H1 (cell line): ENCODE data around the gene TDG. TPM values are rescaled to one million over a fixed set of nuclear protein-coding genes. Genes with fewer than 3 reads are reported as not detected.

Source experiments
- BACH1 ChIP-seq: IDR thresholded peaks from 2 replicates; pipeline ENCODE4 v1.6.1; 2012; ENCODE audit warnings: low read length, improper control_type of control experiment
- CBX5 ChIP-seq: fragments of 300-800, 300-1000 bp; sonication (generic); IDR thresholded peaks from 2 replicates; pipeline ENCODE4 v1.7.1; 2016; ENCODE audit warnings: antibody characterized with exemption, low read length, low read depth
- CBX8 ChIP-seq: fragments of 300-800, 300-1000 bp; sonication (generic); IDR thresholded peaks from 2 replicates; pipeline ENCODE4 v1.7.1; 2016; ENCODE audit warnings: low read depth, low read length, borderline replicate concordance
- CREB1 ChIP-seq: IDR thresholded peaks from 2 replicates; pipeline ENCODE4 v1.6.1; 2012; ENCODE audit warnings: inconsistent platforms
- CTBP2 ChIP-seq: IDR thresholded peaks from 2 replicates; pipeline ENCODE4 v1.7.0; 2011; ENCODE audit warnings: borderline replicate concordance, mild to moderate bottlenecking, moderate library complexity, mixed read lengths, low read length; ENCODE audit not compliant: insufficient read depth, insufficient read length
- EGR1 ChIP-seq: IDR thresholded peaks from 2 replicates; pipeline ENCODE4 v1.6.1; 2011; ENCODE audit warnings: low read depth, low read length, borderline replicate concordance
- FOSL1 ChIP-seq: IDR thresholded peaks from 2 replicates; pipeline ENCODE4 v1.6.1; 2011; ENCODE audit warnings: mild to moderate bottlenecking, low read depth, low read length, moderate library complexity; ENCODE audit not compliant: insufficient read depth
- GABPA ChIP-seq: IDR thresholded peaks from 2 replicates; pipeline ENCODE4 v1.6.1; 2011; ENCODE audit warnings: mild to moderate bottlenecking, low read length, moderate library complexity, borderline replicate concordance; ENCODE audit not compliant: insufficient read depth
- GTF2F1 ChIP-seq: IDR thresholded peaks from 2 replicates; pipeline ENCODE4 v1.6.1; 2012; ENCODE audit warnings: low read depth, low read length, improper control_type of control experiment, borderline replicate concordance
- KDM4A ChIP-seq: IDR thresholded peaks from one replicate; pipeline ENCODE4 v1.7.1; 2012; ENCODE audit warnings: low read depth, mild to moderate bottlenecking, moderate library complexity, low read length, inconsistent platforms; ENCODE audit not compliant: severe bottlenecking
- KDM5A ChIP-seq: fragments of 200-600 bp; IDR thresholded peaks from 2 replicates; pipeline ENCODE4 v1.7.1; 2012; ENCODE audit warnings: mild to moderate bottlenecking, low read length, inconsistent platforms, mixed read lengths
- MAFK ChIP-seq: IDR thresholded peaks from 2 replicates; pipeline ENCODE4 v1.6.1; 2012; ENCODE audit warnings: low read depth, mild to moderate bottlenecking, improper control_type of control experiment, low read length
- NANOG ChIP-seq: IDR thresholded peaks from 2 replicates; pipeline ENCODE4 v1.6.1; 2011; ENCODE audit warnings: low read length, low read depth, mild to moderate bottlenecking, inconsistent platforms; ENCODE audit not compliant: insufficient read depth, poor library complexity, severe bottlenecking
- RBBP5 ChIP-seq: IDR thresholded peaks from 2 replicates; pipeline ENCODE4 v1.7.1; 2012; ENCODE audit warnings: low read depth, mild to moderate bottlenecking, inconsistent platforms, low read length, moderate library complexity, borderline replicate concordance
- RNF2 ChIP-seq: fragments of 200-900, 300-1000 bp; sonication (generic); IDR thresholded peaks from 2 replicates; pipeline ENCODE4 v1.7.1; 2016; ENCODE audit warnings: borderline replicate concordance, low read depth, mild to moderate bottlenecking, antibody characterized with exemption, low read length; ENCODE audit not compliant: poor library complexity, severe bottlenecking; ENCODE audit errors: missing control alignments
- RXRA ChIP-seq: IDR thresholded peaks from 2 replicates; pipeline ENCODE4 v1.6.1; 2011; ENCODE audit warnings: low read depth, mild to moderate bottlenecking, low read length, moderate library complexity; ENCODE audit not compliant: insufficient read depth
- SIRT6 ChIP-seq: IDR thresholded peaks from one replicate; pipeline ENCODE4 v1.7.1; 2012; ENCODE audit warnings: low read length, inconsistent platforms
- SIX5 ChIP-seq: IDR thresholded peaks from 2 replicates; pipeline ENCODE4 v1.6.1; 2011; ENCODE audit warnings: mild to moderate bottlenecking, low read depth, low read length
- SP4 ChIP-seq: IDR thresholded peaks from 2 replicates; pipeline ENCODE4 v1.6.1; 2012; ENCODE audit warnings: low read length, inconsistent platforms
- TAF7 ChIP-seq: optimal IDR thresholded peaks from 2 replicates; pipeline ENCODE3; 2011; ENCODE audit warnings: low read depth, mild to moderate bottlenecking, inconsistent platforms, low read length, moderate library complexity, borderline replicate concordance
- polyA plus RNA-seq, 7 experiments: library from polyadenylated mRNA; depleted of rRNA in 3 of 7; stranded (reverse) in 5 of 7; unstranded in 2 of 7; fragments of >200 nt in 5 of 7; fragments of 200-250 nt in 2 of 7; gene quantifications; 1 replicate in 5 of 7; 2 replicates in 1 of 7; 4 replicates in 1 of 7; pipeline versions ENCODE4 v1.2.1 to v1.2.3, GENCODE V29; 2011 to 2013; ENCODE audit warnings: missing spikeins in 2 of 7, mixed read lengths in 2 of 7
- total RNA-seq: library from RNA; stranded (reverse); fragmentation: NEBNext Ultra II Directional; extraction: Animal tissue kit (Norgen Biotek cat#: 25700); gene quantifications from 2 replicates; pipeline ENCODE4 v1.2.1, GENCODE V29; 2021
- TF ChIP-seq, protein P1 (sequence below): IDR thresholded peaks from 2 replicates; pipeline ENCODE4 v1.6.1; 2011; ENCODE audit warnings: low read depth, mild to moderate bottlenecking, low read length; ENCODE audit not compliant: insufficient read depth
- TF ChIP-seq, protein P2 (sequence below): IDR thresholded peaks from 2 replicates; pipeline ENCODE4 v1.6.1; 2012; ENCODE audit warnings: inconsistent platforms
- TF ChIP-seq, protein P3 (sequence below): IDR thresholded peaks from 2 replicates; pipeline ENCODE4 v1.6.1; 2012; ENCODE audit warnings: inconsistent platforms

Gene TDG
- total and polyA plus RNA-seq, 2 of the 8 experiments (the other 6 are each of a cell fraction or from before 2014, with no cell fraction given), result 22.7 to 47.8 TPM

DNA sequence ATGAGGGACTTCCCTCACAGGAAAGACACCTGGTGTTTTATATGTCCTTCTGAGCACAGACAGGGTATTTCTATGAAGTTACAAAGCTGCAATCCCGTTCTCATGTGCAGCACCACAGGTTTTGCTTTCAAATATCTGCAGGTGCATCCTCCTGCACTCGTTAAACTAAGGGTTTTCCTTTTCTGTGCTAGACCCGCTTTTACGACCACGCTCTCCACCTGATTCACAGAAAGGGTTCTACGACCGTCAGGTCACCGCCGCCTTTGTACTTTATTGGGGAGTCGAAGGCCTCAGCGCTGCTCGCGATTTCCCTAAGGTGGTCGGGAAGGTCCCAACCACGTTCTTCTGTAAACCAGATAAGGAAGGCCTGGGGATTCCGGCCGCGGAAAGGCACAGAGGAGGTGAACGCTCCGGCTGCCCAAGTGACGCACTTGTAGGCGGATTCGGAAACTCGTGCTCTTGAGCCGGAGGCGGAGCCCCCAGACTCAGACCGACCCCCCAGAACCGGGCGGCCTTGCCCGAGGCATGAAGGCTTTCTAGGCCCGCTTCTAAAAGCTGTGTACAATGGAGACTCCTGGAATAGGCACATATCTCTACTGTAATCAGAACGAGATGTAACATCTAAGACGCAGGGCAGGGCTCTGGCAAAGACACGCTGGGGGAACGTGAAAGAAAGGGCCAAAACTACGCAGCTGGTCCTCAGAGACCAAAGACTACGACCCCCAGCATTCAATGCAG lies 36.5 kb upstream of the TDG start (continued):
- TF ChIP-seq, protein P1, sequence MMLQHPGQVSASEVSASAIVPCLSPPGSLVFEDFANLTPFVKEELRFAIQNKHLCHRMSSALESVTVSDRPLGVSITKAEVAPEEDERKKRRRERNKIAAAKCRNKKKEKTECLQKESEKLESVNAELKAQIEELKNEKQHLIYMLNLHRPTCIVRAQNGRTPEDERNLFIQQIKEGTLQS, result no peak
- TF ChIP-seq TAF7 (peak; percentile 69), RXRA (no peak), RNF2 (no peak), KDM4A (peak; percentile 52), SP4 (no peak), MAFK (no peak), SIRT6 (no peak), CREB1 (no peak; the same call in none of the 2 replicates), EGR1 (no peak), FOSL1 (no peak), SIX5 (peak; percentile 95), RBBP5 (no peak), CBX8 (no peak), KDM5A (no peak), CBX5 (no peak), GTF2F1 (no peak), CTBP2 (no peak), NANOG (no peak), BACH1 (no peak), GABPA (no peak)
- TF ChIP-seq, protein P2, sequence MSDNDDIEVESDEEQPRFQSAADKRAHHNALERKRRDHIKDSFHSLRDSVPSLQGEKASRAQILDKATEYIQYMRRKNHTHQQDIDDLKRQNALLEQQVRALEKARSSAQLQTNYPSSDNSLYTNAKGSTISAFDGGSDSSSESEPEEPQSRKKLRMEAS, result peak; percentile 60; the same call in 1 of the 2 replicates
- TF ChIP-seq, protein P3, sequence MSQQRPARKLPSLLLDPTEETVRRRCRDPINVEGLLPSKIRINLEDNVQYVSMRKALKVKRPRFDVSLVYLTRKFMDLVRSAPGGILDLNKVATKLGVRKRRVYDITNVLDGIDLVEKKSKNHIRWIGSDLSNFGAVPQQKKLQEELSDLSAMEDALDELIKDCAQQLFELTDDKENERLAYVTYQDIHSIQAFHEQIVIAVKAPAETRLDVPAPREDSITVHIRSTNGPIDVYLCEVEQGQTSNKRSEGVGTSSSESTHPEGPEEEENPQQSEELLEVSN, result no peak
